Heart left ventricle (tissue), 13 donors: Measurements from ENCODE around the gene DPEP1.

Experiments
- CTCF ChIP-seq, 12 donors: fragments of 200-600 bp; sonication (generic) in 4 of 12; IDR thresholded peaks; one replicate each; pipeline versions ENCODE4 v1.5.0 to v1.8.0; 2018 to 2022; ENCODE audit warnings: antibody characterized with exemption in 12 of 12, mild to moderate bottlenecking in 5 of 12
- POLR2A ChIP-seq, 2 donors: fragments of 450-650 bp; IDR thresholded peaks; one replicate each; pipeline ENCODE4 v1.6.1; 2017; ENCODE audit warnings: antibody characterized with exemption in 2 of 2, mild to moderate bottlenecking in 2 of 2, moderate library complexity in 2 of 2
- donor health status: ischemic (EF 13 %, LVEDD 7.1; RV severe dilation, severe dysfunction).
- donor health status: DM: no; HTN: yes; CAD: no.
- donor health status: DM: no; HTN: no; CAD: no.
- donor health status: ischemic (EF 25% LVEDD 6.9; RV normal size, moderate dysfunction).
- donor health status: ischemic (EF 25% LVEDD 5.7; RV mildly dilated, moderate dysfunction).
- donor health status: ischemic (EF 35%, LVEDD 5.7; RV mildly dilated, moderate dysfunction).
- donor health status: nonischemic (EF 11% LVEDD 7.7; RV severe dilation, severe dysfunction).
- donor health status: DM: yes; HTN: yes; CAD: no.
- donor health status: PGD.
- donor health status: ischemic (EF 29% LVEDD 5.4; RV normal size, mild dysfunction).
- donor health status: nonischemic (EF 23%, LVEDD 6.1; RV moderate dilation, normal function).

GRCh38 chr16:89624777-89625761 is 11.6 kb downstream of the DPEP1 start:
- no peak for TF ChIP-seq POLR2A (IDR thresholded peaks at IDR 0.05)
- TF ChIP-seq CTCF (IDR thresholded peaks at IDR 0.05), result no peak
